MG63 (cell line): ENCODE measurements around the gene OR6C74. TPM values are rescaled to one million over a fixed set of nuclear protein-coding genes. Genes with fewer than 3 reads are reported as not detected.

Experiments used
- DNase-seq: peaks from one replicate; pipeline ENCODE4 v3.0.0-alpha.2; 2020
- H3K27me3 ChIP-seq: fragments of 250-450 bp; sonication (Bioruptor Pico); 2 replicates; pipeline ENCODE4 v1.5.1; 2020; ENCODE audit warnings: mild to moderate bottlenecking, moderate library complexity
- H3K36me3 ChIP-seq: fragments of 250-450 bp; sonication (Bioruptor Pico); 2 replicates; pipeline ENCODE4 v1.5.1; 2020; ENCODE audit warnings: mild to moderate bottlenecking, moderate library complexity
- H3K4me3 ChIP-seq: fragments of 250-450 bp; sonication (Bioruptor Pico); 2 replicates; pipeline ENCODE4 v1.5.1; 2020; ENCODE audit warnings: mild to moderate bottlenecking, moderate library complexity
- H3K9me3 ChIP-seq: fragments of 250-450 bp; sonication (Bioruptor Pico); 2 replicates; pipeline ENCODE4 v1.5.1; 2020; ENCODE audit warnings: mild to moderate bottlenecking, moderate library complexity
- total RNA-seq: library from RNA; depleted of rRNA; stranded (reverse); fragments of >200 nt; shearing (Covaris generic); gene quantifications from 2 replicates; pipeline ENCODE4 v1.2.3, GENCODE V29; 2014; ENCODE audit warnings: low replicate concordance; rRNA removed

Gene OR6C74
- not detected in 2 replicates for total RNA-seq

- no peak for DNase-seq
- Histone ChIP-seq H3K4me3 (no peak within 1 kb of the TSS), H3K9me3 (no peaks in the 10 kb centered on the region), H3K36me3 (no peaks in the 10 kb centered on the region), H3K27me3 (no peaks in the 10 kb centered on the region)
These were observed at the start of gene OR6C74 for GRCh38 chr12:55244309-55244708. Gene OR6C74, plus strand, starts transcription at chr12:55244609. Its CDS starts 2,679 bp downstream, at chr12:55247288.

GRCh38 chr12:55220725-55221124 is 23.7 kb upstream of the OR6C74 start, which contains the start of gene OR10A7:
Gene OR10A7, plus strand, starts transcription at chr12:55221025. Its CDS starts 0 bp downstream, at chr12:55221025.
- H3K4me3 ChIP-seq: no peak within 1 kb of the TSS

DNA sequence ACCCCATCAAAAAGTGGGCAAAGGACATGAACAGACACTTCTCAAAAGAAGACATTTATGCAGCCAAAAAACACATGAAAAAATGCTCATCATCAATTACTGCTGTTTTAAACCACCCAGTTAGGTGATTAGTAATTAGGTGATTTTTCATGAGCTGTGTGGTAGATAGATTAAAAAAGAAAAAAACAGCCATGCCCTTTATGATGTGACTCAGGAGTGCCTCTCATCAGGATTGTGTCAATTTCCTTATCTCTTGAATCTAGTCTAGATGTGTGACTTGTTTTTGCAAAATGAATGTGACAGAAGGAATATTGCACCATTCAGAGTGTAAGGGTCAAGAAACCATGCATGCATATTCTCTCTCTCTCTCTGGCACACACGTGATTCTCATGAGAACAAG is 17.9 kb upstream of the OR6C74 start:
- no peak for DNase-seq

More at GRCh38 chr12:55220725-55221124, 23.7 kb upstream of the OR6C74 start, which contains the start of gene OR10A7:
- no peaks in the 10 kb centered on the region for H3K36me3 ChIP-seq
- DNase-seq: no peak
- no peaks in the 10 kb centered on the region for H3K27me3 ChIP-seq
- H3K9me3 ChIP-seq: no peaks in the 10 kb centered on the region

GRCh38 chr12:55227643-55228042 is 16.8 kb upstream of the OR6C74 start:
- no peak overlapping the region for H3K4me3 ChIP-seq
- DNase-seq: no peak
- H3K27me3 ChIP-seq: no peaks in the 10 kb centered on the region
- H3K36me3 ChIP-seq: no peaks in the 10 kb centered on the region
- no peaks in the 10 kb centered on the region for H3K9me3 ChIP-seq

More for the DNA sequence above, 17.9 kb upstream of the OR6C74 start:
- Histone ChIP-seq H3K36me3 (no peaks in the 10 kb centered on the region), H3K27me3 (no peaks in the 10 kb centered on the region), H3K9me3 (no peaks in the 10 kb centered on the region), H3K4me3 (no peak overlapping the region)

GRCh38 chr12:55246159-55246558 is 1.8 kb downstream of the OR6C74 start:
- no peak for DNase-seq
- Histone ChIP-seq H3K36me3 (no peaks in the 10 kb centered on the region), H3K9me3 (no peaks in the 10 kb centered on the region), H3K27me3 (no peaks in the 10 kb centered on the region), H3K4me3 (no peak overlapping the region)

- Histone ChIP-seq H3K4me3 (no peak overlapping the region), H3K27me3 (no peaks in the 10 kb centered on the region), H3K36me3 (no peaks in the 10 kb centered on the region), H3K9me3 (no peaks in the 10 kb centered on the region)
- DNase-seq: no peak
These were observed 6.5 kb downstream of the OR6C74 start for GRCh38 chr12:55250944-55251343.

GRCh38 chr12:55253281-55253680 is 8.9 kb downstream of the OR6C74 start:
- no peaks in the 10 kb centered on the region for H3K36me3 ChIP-seq
- no peak for DNase-seq
- H3K27me3 ChIP-seq: no peaks in the 10 kb centered on the region
- no peak overlapping the region for H3K4me3 ChIP-seq
- H3K9me3 ChIP-seq: no peaks in the 10 kb centered on the region

- Histone ChIP-seq H3K27me3 (no peaks in the 10 kb centered on the region), H3K9me3 (no peaks in the 10 kb centered on the region; the same call in 1 of the 2 replicates), H3K4me3 (no peak overlapping the region), H3K36me3 (no peaks in the 10 kb centered on the region)
- no peak for DNase-seq
These were observed 12.4 kb downstream of the OR6C74 start for GRCh38 chr12:55256831-55257230.

GRCh38 chr12:55258303-55258702 is 13.9 kb downstream of the OR6C74 start:
- H3K4me3 ChIP-seq: no peak overlapping the region

DNA sequence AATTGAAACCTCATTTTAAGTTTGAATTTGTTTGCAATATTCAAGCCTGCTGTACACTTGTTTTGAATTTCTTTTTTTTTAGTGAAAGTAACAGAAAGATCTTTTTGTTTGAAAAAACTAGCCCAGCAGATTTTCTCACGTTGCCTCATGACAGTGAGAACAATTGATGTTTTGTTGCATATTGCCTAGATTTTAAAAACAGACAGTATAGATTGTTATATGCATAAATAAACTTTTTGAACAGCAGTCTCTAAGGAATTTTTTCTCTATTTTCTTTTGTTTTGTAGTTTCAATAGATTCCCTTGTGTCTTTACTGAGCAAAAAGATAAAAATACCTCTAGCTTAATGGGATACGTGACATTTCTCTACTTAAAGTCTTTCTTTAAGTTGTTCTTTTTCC is 36.6 kb downstream of the OR6C74 start:
- H3K27me3 ChIP-seq: no peaks in the 10 kb centered on the region
- DNase-seq: no peak
- no peaks in the 10 kb centered on the region for H3K36me3 ChIP-seq
- H3K9me3 ChIP-seq: no peaks in the 10 kb centered on the region
- H3K4me3 ChIP-seq: no peak overlapping the region

More at GRCh38 chr12:55258303-55258702, 13.9 kb downstream of the OR6C74 start:
- H3K27me3 ChIP-seq: no peaks in the 10 kb centered on the region
- H3K9me3 ChIP-seq: no peaks in the 10 kb centered on the region; the same call in 1 of the 2 replicates
- no peak for DNase-seq
- H3K36me3 ChIP-seq: no peaks in the 10 kb centered on the region

DNA sequence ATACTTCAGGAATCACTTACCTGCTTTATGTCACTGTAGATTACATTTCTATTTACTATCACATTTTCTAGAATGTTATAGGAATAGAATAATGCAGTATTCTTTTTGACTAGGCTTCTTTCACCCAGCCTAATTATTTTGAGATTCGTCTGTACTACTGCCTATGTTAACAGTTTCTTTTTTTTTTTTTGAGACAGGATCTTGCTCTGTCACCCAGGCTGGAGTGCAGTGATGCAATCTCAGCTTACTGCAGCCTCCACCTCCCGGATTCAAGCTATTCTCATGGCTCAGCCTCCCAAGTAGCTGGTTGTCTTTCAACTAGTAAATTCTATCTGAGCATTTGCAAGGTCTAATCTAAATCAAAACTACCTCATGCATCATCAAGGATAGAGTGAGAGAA is 45.6 kb downstream of the OR6C74 start:
- Histone ChIP-seq H3K4me3 (no peak overlapping the region), H3K9me3 (no peaks in the 10 kb centered on the region), H3K36me3 (no peaks in the 10 kb centered on the region), H3K27me3 (no peaks in the 10 kb centered on the region)
- DNase-seq: no peak

Other genes starting within 250 kb of the OR6C74 start
- not detected in 2 replicates for gene NEUROD4, start 224.6 kb upstream of the OR6C74 start, total RNA-seq
- gene OR9K2, start 118.2 kb upstream of the OR6C74 start, total RNA-seq: not detected in 2 replicates
- not detected in 2 replicates for gene OR10A7, start 23.6 kb upstream of the OR6C74 start, total RNA-seq
- not detected in 2 replicates for gene OR6C6, start 52.0 kb downstream of the OR6C74 start, total RNA-seq
- gene OR6C1, start 69.7 kb downstream of the OR6C74 start, total RNA-seq: not detected in 2 replicates
- not detected in 2 replicates for gene OR6C3, start 86.1 kb downstream of the OR6C74 start, total RNA-seq
- not detected in 2 replicates for gene OR6C75, start 118.4 kb downstream of the OR6C74 start, total RNA-seq
- not detected in 2 replicates for gene OR6C65, start 155.9 kb downstream of the OR6C74 start, total RNA-seq
- not detected in 2 replicates for gene OR6C76, start 181.6 kb downstream of the OR6C74 start, total RNA-seq
- gene OR6C2, start 199.5 kb downstream of the OR6C74 start, total RNA-seq: not detected in 2 replicates
- not detected in 2 replicates for gene OR6C70, start 225.5 kb downstream of the OR6C74 start, total RNA-seq
- gene OR6C68, start 247.8 kb downstream of the OR6C74 start, total RNA-seq: not detected in 2 replicates